ENCODE data around the gene KIR3DL2. TPM values are rescaled to one million over a fixed set of nuclear protein-coding genes. Genes with fewer than 3 reads are reported as not detected.
"Not testable (repeated sequence)": the region's sequence is repeated elsewhere in the genome, so short reads cannot be mapped to it uniquely, and the experiment has no call there.

Gene KIR3DL2
- total and polyA plus RNA-seq, 2 of the 4 experiments (the other 2 are of a cell fraction), result not detected

DNA sequence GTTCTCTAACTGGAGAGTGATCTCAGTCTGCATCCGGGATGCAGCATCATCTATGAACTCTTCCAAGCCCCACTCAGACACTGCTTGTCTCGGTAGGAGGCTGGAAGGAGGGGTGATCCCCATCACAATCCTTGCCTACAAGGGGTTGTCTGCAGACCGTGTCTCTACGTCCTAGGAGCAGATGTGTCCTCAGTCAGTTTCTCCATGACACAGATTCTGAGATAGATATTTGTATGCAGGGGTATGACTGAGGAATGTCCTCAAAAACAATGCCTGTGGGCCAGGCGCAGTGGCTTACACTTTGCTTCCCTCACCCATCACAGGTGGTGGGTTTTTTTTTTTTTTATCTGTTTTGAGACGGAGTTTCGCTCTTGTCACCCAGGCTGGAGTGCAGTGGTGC, 56.6 kb downstream of the KIR3DL2 start:
- no peak overlapping the region for H3K4me3 ChIP-seq (ENCODE audit: insufficient read depth, low read depth, low read length)
- no peak overlapping the region for H4K91ac ChIP-seq (ENCODE audit: insufficient read depth, low read depth, low read length)
- no peak overlapping the region for H3K56ac ChIP-seq (ENCODE audit: extremely low read depth, insufficient read depth, low read length)
- intact Hi-C loops (cut with micrococcal nuclease) (no loop called here), in situ Hi-C loops (cut with MboI; ENCODE audit: low sequenced_read_pairs) (no loop called here), dilution Hi-C loops (cut with HindIII; ENCODE audit: low sequenced_read_pairs, unreplicated experiment) (no loop called here)
- no peaks in the 10 kb centered on the region for H3K4me1 ChIP-seq (ENCODE audit: control insufficient read depth, insufficient read depth, low read length)
- H3K23ac ChIP-seq (ENCODE audit: low read depth, low read length), result no peak overlapping the region
- ChIA-PET POLR2A (ENCODE audit: unreplicated experiment) (no interaction called here), CTCF (no interaction called here)
- H2AFZ ChIP-seq (replicated peaks; ENCODE audit: low read length, poor library complexity), result no peak overlapping the region
- no peak for DNase-seq
- H3K4me2 ChIP-seq (ENCODE audit: low read depth, low read length), result no peak overlapping the region
- no peak overlapping the region for H3K14ac ChIP-seq (replicated peaks; ENCODE audit: low read depth, low read length)
- WGBS, 2 experiments (ENCODE audit: extremely low coverage in 2 of 2, insufficient read length in 1 of 2), result no CpG with 5 or more reads among the region's 7 CpGs
- no peak overlapping the region for H3K9ac ChIP-seq (ENCODE audit: low read depth, low read length)
- no peak overlapping the region for H3K4ac ChIP-seq (ENCODE audit: low read depth, low read length)
- H4K8ac ChIP-seq (ENCODE audit: low read depth in 2 of 2, low read length in 2 of 2), result no peak overlapping the region
- TF ChIP-seq NFE2L2 (IDR thresholded peaks at IDR 0.05; ENCODE audit: low read depth, low read length) (no peak), RFX5 (IDR thresholded peaks at IDR 0.05; ENCODE audit: low read depth, low read length) (no peak), RAD21 (IDR thresholded peaks at IDR 0.05; ENCODE audit: low read length) (no peak), MXI1 (IDR thresholded peaks at IDR 0.05; ENCODE audit: borderline replicate concordance, low read depth, low read length) (no peak), BHLHE40 (IDR thresholded peaks at IDR 0.05; ENCODE audit: low read depth, low read length) (no peak), CHD1 (IDR thresholded peaks at IDR 0.05; ENCODE audit: low read depth, low read length) (no peak)
- TF ChIP-seq, protein P1, sequence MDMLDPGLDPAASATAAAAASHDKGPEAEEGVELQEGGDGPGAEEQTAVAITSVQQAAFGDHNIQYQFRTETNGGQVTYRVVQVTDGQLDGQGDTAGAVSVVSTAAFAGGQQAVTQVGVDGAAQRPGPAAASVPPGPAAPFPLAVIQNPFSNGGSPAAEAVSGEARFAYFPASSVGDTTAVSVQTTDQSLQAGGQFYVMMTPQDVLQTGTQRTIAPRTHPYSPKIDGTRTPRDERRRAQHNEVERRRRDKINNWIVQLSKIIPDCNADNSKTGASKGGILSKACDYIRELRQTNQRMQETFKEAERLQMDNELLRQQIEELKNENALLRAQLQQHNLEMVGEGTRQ (IDR thresholded peaks at IDR 0.05; ENCODE audit: low read depth, low read length), result no peak
- no peak overlapping the region for H2BK120ac ChIP-seq (ENCODE audit: low read depth, low read length)
- no peak overlapping the region for H3K27ac ChIP-seq (ENCODE audit: insufficient read depth, low read length)
- H4K5ac ChIP-seq (ENCODE audit: low read depth, low read length), result no peak overlapping the region
- H4K20me1 ChIP-seq (ENCODE audit: insufficient read depth, low read length), result no peaks in the 10 kb centered on the region
- H3K9me3 ChIP-seq (ENCODE audit: control insufficient read depth, insufficient read depth, low read length), result peaks cover 19% of the 10 kb centered on the region
- no peak overlapping the region for H2BK20ac ChIP-seq (ENCODE audit: low read depth, low read length)
- no peak overlapping the region for H3K18ac ChIP-seq (ENCODE audit: low read depth, low read length)
- no peak overlapping the region for H2AK5ac ChIP-seq (ENCODE audit: low read depth, low read length)
- H2AK9ac ChIP-seq (replicated peaks; ENCODE audit: low read depth, low read length, poor library complexity), result no peak overlapping the region
- no peaks in the 10 kb centered on the region for H3K9me1 ChIP-seq (ENCODE audit: insufficient read depth, low read length)
- BruUV-seq (replicated peaks), result no TSS peak
- no peaks in the 10 kb centered on the region for H3K27me3 ChIP-seq (ENCODE audit: control insufficient read depth, insufficient read depth, low read length)
- H2BK15ac ChIP-seq (ENCODE audit: low read depth, low read length), result no peak overlapping the region
- H2BK5ac ChIP-seq (ENCODE audit: low read depth, low read length, poor library complexity, severe bottlenecking), result no peak overlapping the region
- no peaks in the 10 kb centered on the region for H3K36me3 ChIP-seq (ENCODE audit: control insufficient read depth, insufficient read depth, low read length)
- no peaks in the 10 kb centered on the region for H3K79me1 ChIP-seq (ENCODE audit: low read depth in 1 of 2, low read length in 2 of 2)
- no peak for ATAC-seq (ENCODE audit: low read depth)

DNA sequence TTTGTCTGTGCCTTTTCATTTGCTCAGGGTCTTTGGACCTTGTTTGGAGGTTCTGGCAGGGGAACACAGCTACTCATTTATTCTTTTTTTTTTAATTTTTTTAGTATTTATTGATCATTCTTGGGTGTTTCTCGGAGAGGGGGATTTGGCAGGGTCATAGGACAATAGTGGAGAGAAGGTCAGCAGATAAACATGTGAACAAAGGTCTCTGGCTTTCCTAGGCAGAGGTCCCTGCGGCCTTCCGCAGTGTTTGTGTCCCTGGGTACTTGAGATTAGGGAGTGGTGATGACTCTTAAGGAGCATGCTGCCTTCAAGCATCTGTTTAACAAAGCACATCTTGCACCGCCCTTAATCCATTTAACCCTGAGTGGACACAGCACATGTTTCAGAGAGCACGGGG, 57.7 kb downstream of the KIR3DL2 start:
- H3K4me2 ChIP-seq (ENCODE audit: low read depth, low read length); H3K14ac ChIP-seq (replicated peaks; ENCODE audit: low read depth, low read length); POLR2A ChIA-PET (ENCODE audit: unreplicated experiment); H2BK15ac ChIP-seq (ENCODE audit: low read depth, low read length); H3K36me3 ChIP-seq (ENCODE audit: control insufficient read depth, insufficient read depth, low read length); H3K56ac ChIP-seq (ENCODE audit: extremely low read depth, insufficient read depth, low read length); H2AK9ac ChIP-seq (replicated peaks; ENCODE audit: low read depth, low read length, poor library complexity); H3K4me3 ChIP-seq (ENCODE audit: insufficient read depth, low read depth, low read length); H2AFZ ChIP-seq (replicated peaks; ENCODE audit: low read length, poor library complexity); BruUV-seq (replicated peaks); H3K27me3 ChIP-seq (ENCODE audit: control insufficient read depth, insufficient read depth, low read length); H4K8ac ChIP-seq (ENCODE audit: low read depth in 2 of 2, low read length in 2 of 2); H3K18ac ChIP-seq (ENCODE audit: low read depth, low read length); H2BK120ac ChIP-seq (ENCODE audit: low read depth, low read length); H3K9me1 ChIP-seq (ENCODE audit: insufficient read depth, low read length); H3K4ac ChIP-seq (ENCODE audit: low read depth, low read length); H4K20me1 ChIP-seq (ENCODE audit: insufficient read depth, low read length); CTCF ChIA-PET; H4K5ac ChIP-seq (ENCODE audit: low read depth, low read length); H2BK5ac ChIP-seq (ENCODE audit: low read depth, low read length, poor library complexity, severe bottlenecking); intact Hi-C loops (cut with micrococcal nuclease); H4K91ac ChIP-seq (ENCODE audit: insufficient read depth, low read depth, low read length); H3K9ac ChIP-seq (ENCODE audit: low read depth, low read length); dilution Hi-C loops (cut with HindIII; ENCODE audit: low sequenced_read_pairs, unreplicated experiment); H3K27ac ChIP-seq (ENCODE audit: insufficient read depth, low read length); in situ Hi-C loops (cut with MboI; ENCODE audit: low sequenced_read_pairs); H3K23ac ChIP-seq (ENCODE audit: low read depth, low read length); ATAC-seq (ENCODE audit: low read depth); DNase-seq; H2AK5ac ChIP-seq (ENCODE audit: low read depth, low read length); H2BK20ac ChIP-seq (ENCODE audit: low read depth, low read length); H3K79me1 ChIP-seq (ENCODE audit: low read depth in 1 of 2, low read length in 2 of 2); H3K4me1 ChIP-seq (ENCODE audit: control insufficient read depth, insufficient read depth, low read length): not testable (repeated sequence)
- H3K9me3 ChIP-seq (ENCODE audit: control insufficient read depth, insufficient read depth, low read length), result peaks cover 23% of the 10 kb centered on the region
- WGBS, 2 experiments (ENCODE audit: extremely low coverage in 2 of 2, insufficient read length in 1 of 2), result no CpG with 5 or more reads among the region's 5 CpGs
